Measurements from ENCODE around the gene INSM2. TPM values are rescaled to one million over a fixed set of nuclear protein-coding genes. Genes with fewer than 3 reads are reported as not detected.

Gene INSM2
- total and polyA plus RNA-seq, 12 donors, result not detected

- H3K27ac ChIP-seq, result no peak overlapping the region
- intact Hi-C loops (cut with DNase I), result no loop called here
- DNase-seq, result no peak
- peaks cover 0 to 29% (median 22%) of the 10 kb centered on the region in 7 donors for H3K27me3 ChIP-seq
- no peaks in the 10 kb centered on the region for H3K4me1 ChIP-seq
- TF ChIP-seq CTCF (IDR thresholded peaks at IDR 0.05), result no peak
- H3K36me3 ChIP-seq, result no peaks in the 10 kb centered on the region
- H3K9me3 ChIP-seq, result peaks cover 0 to 10% (median 0%) of the 10 kb centered on the region in 11 donors
- ATAC-seq, result no peak
- no peak overlapping the region for H3K4me3 ChIP-seq
- whole genome bisulfite sequencing, 2 donors, result 84 to 88% methylated on average over 3 of the region's 3 CpGs
Observed at GRCh38 chr14:35525695-35526094, 8.3 kb upstream of the INSM2 start.

- no peak for DNase-seq
- H3K4me1 ChIP-seq, result no peaks in the 10 kb centered on the region
- H3K9me3 ChIP-seq, result peaks cover 0 to 10% (median 0%) of the 10 kb centered on the region in 11 donors
- H3K27me3 ChIP-seq, result peaks cover 0 to 41% (median 35%) of the 10 kb centered on the region in 7 donors
- TF ChIP-seq CTCF (IDR thresholded peaks at IDR 0.05), result no peak
- H3K4me3 ChIP-seq, result no peak overlapping the region
- no peak for ATAC-seq
- 86 to 89% methylated on average over 2 of the region's 2 CpGs for WGBS, 2 donors
- no peaks in the 10 kb centered on the region for H3K36me3 ChIP-seq
- no peak overlapping the region for H3K27ac ChIP-seq
- intact Hi-C loops (cut with DNase I), result no loop called here
Observed at GRCh38 chr14:35526962-35527361, 7.0 kb upstream of the INSM2 start.

- peaks cover 0 to 2% (median 0%) of the 10 kb centered on the region in 9 donors for H3K36me3 ChIP-seq
- 75 to 81% methylated on average over 1 of the region's 1 CpG for WGBS, 2 donors
- no peak for TF ChIP-seq CTCF (IDR thresholded peaks at IDR 0.05)
- H3K4me3 ChIP-seq, result no peak overlapping the region
- peaks cover 7 to 31% (median 29%) of the 10 kb centered on the region in 9 donors for H3K4me1 ChIP-seq
- no peak overlapping the region for H3K27ac ChIP-seq
- no peaks in the 10 kb centered on the region for H3K9me3 ChIP-seq
- DNase-seq (no peak), ATAC-seq (no peak)
- peaks cover 10 to 81% (median 78%) of the 10 kb centered on the region in 7 donors for H3K27me3 ChIP-seq
- intact Hi-C loops (cut with DNase I), result loop anchor here in 1 of 10 donors (1.0 kb wide), 1 partner anchor 27 kb away; no protein-coding TSS in a partner anchor
Observed at GRCh38 chr14:35531960-35532747, 1.8 kb upstream of the INSM2 start.

- intact Hi-C loops (cut with DNase I), result no loop called here
- ATAC-seq, result no peak
- Histone ChIP-seq H3K36me3 (peaks cover 0 to 9% (median 0%) of the 10 kb centered on the region in 9 donors), H3K4me3 (peak overlapping the region in 9 of 10 donors; percentile 40 to 63 (median 54)), H3K27ac (no peak overlapping the region), H3K27me3 (peaks cover 10 to 80% (median 78%) of the 10 kb centered on the region in 7 donors), H3K9me3 (no peaks in the 10 kb centered on the region), H3K4me1 (peaks cover 7 to 31% (median 29%) of the 10 kb centered on the region in 9 donors)
- no peak for DNase-seq
- 10 to 14% methylated on average over 6 of the region's 6 CpGs for WGBS, 2 donors
- no peak for TF ChIP-seq CTCF (IDR thresholded peaks at IDR 0.05)
Observed at GRCh38 chr14:35532783-35533356, 1.1 kb upstream of the INSM2 start.

All from heart right ventricle (tissue), 16 donors.